Measurements from ENCODE around the gene PDE4D.

DNA sequence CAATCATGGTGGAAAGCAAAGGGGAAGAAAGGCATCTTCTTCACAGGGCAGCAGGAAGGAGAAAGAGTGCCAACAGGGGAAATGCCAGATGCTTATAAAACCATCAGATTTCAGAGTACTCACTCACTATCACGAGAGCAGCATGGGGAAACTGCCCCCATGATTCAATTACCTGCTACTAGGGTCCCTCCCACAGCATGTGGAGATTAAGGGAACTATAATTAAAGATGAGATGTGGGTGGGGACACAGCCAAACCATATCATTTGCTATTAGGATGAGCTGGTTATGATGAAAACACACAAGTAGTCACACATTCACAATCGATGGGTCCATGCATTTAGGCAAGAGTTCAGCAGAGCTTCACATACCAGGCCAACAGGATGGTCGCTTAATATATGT is 469.0 kb downstream of the PDE4D start:
- TF ChIP-seq, protein P1, sequence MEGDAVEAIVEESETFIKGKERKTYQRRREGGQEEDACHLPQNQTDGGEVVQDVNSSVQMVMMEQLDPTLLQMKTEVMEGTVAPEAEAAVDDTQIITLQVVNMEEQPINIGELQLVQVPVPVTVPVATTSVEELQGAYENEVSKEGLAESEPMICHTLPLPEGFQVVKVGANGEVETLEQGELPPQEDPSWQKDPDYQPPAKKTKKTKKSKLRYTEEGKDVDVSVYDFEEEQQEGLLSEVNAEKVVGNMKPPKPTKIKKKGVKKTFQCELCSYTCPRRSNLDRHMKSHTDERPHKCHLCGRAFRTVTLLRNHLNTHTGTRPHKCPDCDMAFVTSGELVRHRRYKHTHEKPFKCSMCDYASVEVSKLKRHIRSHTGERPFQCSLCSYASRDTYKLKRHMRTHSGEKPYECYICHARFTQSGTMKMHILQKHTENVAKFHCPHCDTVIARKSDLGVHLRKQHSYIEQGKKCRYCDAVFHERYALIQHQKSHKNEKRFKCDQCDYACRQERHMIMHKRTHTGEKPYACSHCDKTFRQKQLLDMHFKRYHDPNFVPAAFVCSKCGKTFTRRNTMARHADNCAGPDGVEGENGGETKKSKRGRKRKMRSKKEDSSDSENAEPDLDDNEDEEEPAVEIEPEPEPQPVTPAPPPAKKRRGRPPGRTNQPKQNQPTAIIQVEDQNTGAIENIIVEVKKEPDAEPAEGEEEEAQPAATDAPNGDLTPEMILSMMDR (IDR thresholded peaks at IDR 0.05 in 2 of 3, conservative IDR thresholded peaks at IDR 0.05 in 1 of 3; ENCODE audit: control insufficient read depth in 2 of 3, extremely low read depth in 1 of 3, insufficient read depth in 1 of 3, low read depth in 3 of 3, low read length in 3 of 3): no peak
- no peak for TF ChIP-seq FOS (IDR thresholded peaks at IDR 0.05; ENCODE audit: borderline replicate concordance, extremely low read depth, insufficient read length)
- TF ChIP-seq SMARCA5 (IDR thresholded peaks at IDR 0.05): no peak
- TF ChIP-seq EP300 (IDR thresholded peaks at IDR 0.05; ENCODE audit: borderline replicate concordance in 1 of 2, control insufficient read depth in 1 of 2, low read depth in 2 of 2, low read length in 2 of 2): no peak
- no peak for TF ChIP-seq CHD4 (IDR thresholded peaks at IDR 0.05)
- no peak for TF ChIP-seq RAD21 (IDR thresholded peaks at IDR 0.05; ENCODE audit: insufficient read depth, low read depth, low read length)

All from GM12878 (cell line).